Neural cell (in vitro differentiated cells): Measurements from ENCODE around the gene DHX16. TPM values are rescaled to one million over a fixed set of nuclear protein-coding genes. Genes with fewer than 3 reads are reported as not detected.

Source experiments
- H2AFZ ChIP-seq: fragments of 200-600, 300-800 bp; sonication (generic), shearing (Covaris generic); 2 replicates; pipeline ENCODE4 v1.6.0; 2014; ENCODE audit warnings: low read depth, mild to moderate bottlenecking, antibody characterized with exemption, low read length, moderate library complexity
- H3F3A ChIP-seq: fragments of 200-600 bp; shearing (Covaris generic); 2 replicates; pipeline ENCODE4 v1.6.1; 2016; ENCODE audit warnings: mild to moderate bottlenecking, moderate library complexity, mixed read lengths, antibody characterized with exemption, low read length; ENCODE audit not compliant: insufficient read depth, poor library complexity, severe bottlenecking
- H3K27ac ChIP-seq: fragments of 200-600, 300-800 bp; sonication (generic), shearing (Covaris generic); 2 replicates; pipeline ENCODE4 v1.5.1; 2014; ENCODE audit warnings: mild to moderate bottlenecking, low read length, moderate library complexity
- H3K27me3 ChIP-seq: fragments of 300-800, 200-600 bp; sonication (generic), shearing (Covaris generic); 2 replicates; pipeline ENCODE4 v1.6.0; 2014; ENCODE audit warnings: mild to moderate bottlenecking, low read depth, low read length, moderate library complexity; ENCODE audit not compliant: insufficient read depth
- H3K36me3 ChIP-seq: fragments of 300-800, 200-600 bp; sonication (generic), shearing (Covaris generic); 2 replicates; pipeline ENCODE4 v1.5.1; 2014; ENCODE audit warnings: mild to moderate bottlenecking, antibody characterized with exemption, low read length, moderate library complexity; ENCODE audit not compliant: insufficient read depth
- H3K4me2 ChIP-seq: fragments of 300-800, 200-600 bp; sonication (generic), shearing (Covaris generic); 2 replicates; pipeline ENCODE4 v1.6.0; 2014; ENCODE audit warnings: mild to moderate bottlenecking, low read length
- H3K4me3 ChIP-seq: fragments of 300-800, 200-600 bp; sonication (generic), shearing (Covaris generic); 2 replicates; pipeline ENCODE4 v1.5.1; 2014; ENCODE audit warnings: mild to moderate bottlenecking, low read length, moderate library complexity
- H3K79me2 ChIP-seq: fragments of 200-600 bp; shearing (Covaris generic); replicated peaks from 2 replicates; pipeline ENCODE4 v1.6.0; 2014; ENCODE audit warnings: mild to moderate bottlenecking, low read length, moderate library complexity; ENCODE audit not compliant: insufficient read depth
- H3K9ac ChIP-seq: fragments of 300-800, 200-600 bp; sonication (generic), shearing (Covaris generic); 2 replicates; pipeline ENCODE4 v1.6.1; 2016; ENCODE audit warnings: mild to moderate bottlenecking, low read length, mixed read lengths
- H3K9me2 ChIP-seq: fragments of 200-600 bp; shearing (Covaris generic); 2 replicates; pipeline ENCODE4 v1.6.1; 2016; ENCODE audit warnings: mild to moderate bottlenecking, low read length, mixed read lengths; ENCODE audit not compliant: insufficient read depth
- H3K9me3 ChIP-seq: fragments of 200-600, 300-800 bp; sonication (generic), shearing (Covaris generic); 2 replicates; pipeline ENCODE4 v1.6.1; 2016; ENCODE audit warnings: mild to moderate bottlenecking, mixed run types, low read length, moderate library complexity, mixed read lengths
- H4K20me1 ChIP-seq: fragments of 200-600 bp; shearing (Covaris generic); 2 replicates; pipeline ENCODE4 v1.6.1; 2016; ENCODE audit warnings: mild to moderate bottlenecking, mixed run types; ENCODE audit not compliant: insufficient read depth
- EP300 ChIP-seq: fragments of 450-650 bp; conservative IDR thresholded peaks from 2 replicates; pipeline ENCODE4 v1.6.1; 2014; ENCODE audit warnings: antibody characterized with exemption, mild to moderate bottlenecking, moderate library complexity; ENCODE audit not compliant: poor library complexity, severe bottlenecking
- EZH2 ChIP-seq: fragments of 200-600, 300-800 bp; shearing (Covaris generic), sonication (generic); IDR thresholded peaks from 2 replicates; pipeline ENCODE4 v1.6.1; 2014; ENCODE audit warnings: antibody characterized with exemption, low read length, borderline replicate concordance, mild to moderate bottlenecking; ENCODE audit not compliant: insufficient read depth, poor library complexity, severe bottlenecking
- MXI1 ChIP-seq: fragments of 450-650 bp; conservative IDR thresholded peaks from 2 replicates; pipeline ENCODE4 v1.6.1; 2014; ENCODE audit warnings: antibody characterized with exemption, mild to moderate bottlenecking; ENCODE audit not compliant: poor library complexity, severe bottlenecking
- POLR2AphosphoS5 ChIP-seq: IDR thresholded peaks from 2 replicates; pipeline ENCODE4 v1.6.1; 2012
- RAD21 ChIP-seq: fragments of 450-650 bp; conservative IDR thresholded peaks from 2 replicates; pipeline ENCODE4 v1.6.1; 2014; ENCODE audit warnings: antibody characterized with exemption, mild to moderate bottlenecking, moderate library complexity
- SMC3 ChIP-seq: fragments of 450-650 bp; conservative IDR thresholded peaks from 2 replicates; pipeline ENCODE4 v1.6.1; 2014; ENCODE audit warnings: antibody characterized with exemption, mild to moderate bottlenecking, moderate library complexity; ENCODE audit not compliant: poor library complexity
- TAF1 ChIP-seq: IDR thresholded peaks from 2 replicates; pipeline ENCODE4 v1.6.1; 2012; ENCODE audit warnings: low read depth
- polyA plus RNA-seq: library from polyadenylated mRNA; depleted of rRNA; stranded (reverse); fragments of >200 nt; gene quantifications from 2 replicates; pipeline ENCODE4 v1.2.3, GENCODE V29; 2014
- TF ChIP-seq, protein P1 (sequence below): IDR thresholded peaks from 2 replicates; pipeline ENCODE4 v1.6.1; 2012; ENCODE audit warnings: borderline replicate concordance
- TF ChIP-seq, protein P2 (sequence below): fragments of 450-650 bp; IDR thresholded peaks from 2 replicates; pipeline ENCODE4 v1.5.1; 2014; ENCODE audit warnings: antibody characterized with exemption, mild to moderate bottlenecking, moderate library complexity; ENCODE audit not compliant: poor library complexity, severe bottlenecking

DHX16 gene
- polyA plus RNA-seq, 1 donor from 2014 or later, result 29.1 TPM

GRCh38 chr6:30640481-30640880 is 32.3 kb downstream of the DHX16 start:
- H3K4me3 ChIP-seq, result no peak overlapping the region
- H3K27me3 ChIP-seq, result no peaks in the 10 kb centered on the region
- no peak overlapping the region for H3K27ac ChIP-seq
- H4K20me1 ChIP-seq, result no peaks in the 10 kb centered on the region
- no peak overlapping the region for H2AFZ ChIP-seq
- no peak overlapping the region for H3K4me2 ChIP-seq
- H3K9ac ChIP-seq, result no peak overlapping the region
- no peak for TF ChIP-seq EP300
- no peak for TF ChIP-seq RAD21
- TF ChIP-seq TAF1, result no peak
- no peak for TF ChIP-seq SMC3
- TF ChIP-seq, protein P1, sequence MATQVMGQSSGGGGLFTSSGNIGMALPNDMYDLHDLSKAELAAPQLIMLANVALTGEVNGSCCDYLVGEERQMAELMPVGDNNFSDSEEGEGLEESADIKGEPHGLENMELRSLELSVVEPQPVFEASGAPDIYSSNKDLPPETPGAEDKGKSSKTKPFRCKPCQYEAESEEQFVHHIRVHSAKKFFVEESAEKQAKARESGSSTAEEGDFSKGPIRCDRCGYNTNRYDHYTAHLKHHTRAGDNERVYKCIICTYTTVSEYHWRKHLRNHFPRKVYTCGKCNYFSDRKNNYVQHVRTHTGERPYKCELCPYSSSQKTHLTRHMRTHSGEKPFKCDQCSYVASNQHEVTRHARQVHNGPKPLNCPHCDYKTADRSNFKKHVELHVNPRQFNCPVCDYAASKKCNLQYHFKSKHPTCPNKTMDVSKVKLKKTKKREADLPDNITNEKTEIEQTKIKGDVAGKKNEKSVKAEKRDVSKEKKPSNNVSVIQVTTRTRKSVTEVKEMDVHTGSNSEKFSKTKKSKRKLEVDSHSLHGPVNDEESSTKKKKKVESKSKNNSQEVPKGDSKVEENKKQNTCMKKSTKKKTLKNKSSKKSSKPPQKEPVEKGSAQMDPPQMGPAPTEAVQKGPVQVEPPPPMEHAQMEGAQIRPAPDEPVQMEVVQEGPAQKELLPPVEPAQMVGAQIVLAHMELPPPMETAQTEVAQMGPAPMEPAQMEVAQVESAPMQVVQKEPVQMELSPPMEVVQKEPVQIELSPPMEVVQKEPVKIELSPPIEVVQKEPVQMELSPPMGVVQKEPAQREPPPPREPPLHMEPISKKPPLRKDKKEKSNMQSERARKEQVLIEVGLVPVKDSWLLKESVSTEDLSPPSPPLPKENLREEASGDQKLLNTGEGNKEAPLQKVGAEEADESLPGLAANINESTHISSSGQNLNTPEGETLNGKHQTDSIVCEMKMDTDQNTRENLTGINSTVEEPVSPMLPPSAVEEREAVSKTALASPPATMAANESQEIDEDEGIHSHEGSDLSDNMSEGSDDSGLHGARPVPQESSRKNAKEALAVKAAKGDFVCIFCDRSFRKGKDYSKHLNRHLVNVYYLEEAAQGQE, result no peak
- TF ChIP-seq EZH2, result no peak
- TF ChIP-seq POLR2AphosphoS5, result no peak
- TF ChIP-seq MXI1, result no peak
- TF ChIP-seq, protein P2, sequence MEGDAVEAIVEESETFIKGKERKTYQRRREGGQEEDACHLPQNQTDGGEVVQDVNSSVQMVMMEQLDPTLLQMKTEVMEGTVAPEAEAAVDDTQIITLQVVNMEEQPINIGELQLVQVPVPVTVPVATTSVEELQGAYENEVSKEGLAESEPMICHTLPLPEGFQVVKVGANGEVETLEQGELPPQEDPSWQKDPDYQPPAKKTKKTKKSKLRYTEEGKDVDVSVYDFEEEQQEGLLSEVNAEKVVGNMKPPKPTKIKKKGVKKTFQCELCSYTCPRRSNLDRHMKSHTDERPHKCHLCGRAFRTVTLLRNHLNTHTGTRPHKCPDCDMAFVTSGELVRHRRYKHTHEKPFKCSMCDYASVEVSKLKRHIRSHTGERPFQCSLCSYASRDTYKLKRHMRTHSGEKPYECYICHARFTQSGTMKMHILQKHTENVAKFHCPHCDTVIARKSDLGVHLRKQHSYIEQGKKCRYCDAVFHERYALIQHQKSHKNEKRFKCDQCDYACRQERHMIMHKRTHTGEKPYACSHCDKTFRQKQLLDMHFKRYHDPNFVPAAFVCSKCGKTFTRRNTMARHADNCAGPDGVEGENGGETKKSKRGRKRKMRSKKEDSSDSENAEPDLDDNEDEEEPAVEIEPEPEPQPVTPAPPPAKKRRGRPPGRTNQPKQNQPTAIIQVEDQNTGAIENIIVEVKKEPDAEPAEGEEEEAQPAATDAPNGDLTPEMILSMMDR, result no peak
- peaks cover 8% of the 10 kb centered on the region for H3K36me3 ChIP-seq
- H3K79me2 ChIP-seq, result peaks cover 6% of the 10 kb centered on the region
- H3K9me2 ChIP-seq, result no peaks in the 10 kb centered on the region
- H3K9me3 ChIP-seq, result no peaks in the 10 kb centered on the region
- H3F3A ChIP-seq, result no peaks in the 10 kb centered on the region

GRCh38 chr6:30635834-30636233 is 37.0 kb downstream of the DHX16 start:
- Histone ChIP-seq H3K9ac (no peak overlapping the region), H3K4me3 (no peak overlapping the region), H3K27ac (no peak overlapping the region), H2AFZ (no peak overlapping the region), H3K27me3 (no peaks in the 10 kb centered on the region), H3K4me2 (no peak overlapping the region), H3K79me2 (no peaks in the 10 kb centered on the region), H3K9me3 (no peaks in the 10 kb centered on the region), H4K20me1 (no peaks in the 10 kb centered on the region), H3F3A (no peaks in the 10 kb centered on the region), H3K36me3 (peaks cover 8% of the 10 kb centered on the region), H3K9me2 (no peaks in the 10 kb centered on the region)
- TF ChIP-seq EP300 (no peak), SMC3 (no peak), EZH2 (no peak), POLR2AphosphoS5 (no peak), TAF1 (no peak), MXI1 (no peak), RAD21 (no peak)
- TF ChIP-seq, protein P2, result no peak
- TF ChIP-seq, protein P1, result no peak
